Neural cell (in vitro differentiated cells): Measurements from ENCODE around the gene LCOR. TPM values are rescaled to one million over a fixed set of nuclear protein-coding genes. Genes with fewer than 3 reads are reported as not detected.

Source experiments
- H2AFZ ChIP-seq: fragments of 200-600, 300-800 bp; sonication (generic), shearing (Covaris generic); 2 replicates; pipeline ENCODE4 v1.6.0; 2014; ENCODE audit warnings: low read depth, mild to moderate bottlenecking, antibody characterized with exemption, low read length, moderate library complexity
- H3F3A ChIP-seq: fragments of 200-600 bp; shearing (Covaris generic); 2 replicates; pipeline ENCODE4 v1.6.1; 2016; ENCODE audit warnings: mild to moderate bottlenecking, moderate library complexity, mixed read lengths, antibody characterized with exemption, low read length; ENCODE audit not compliant: insufficient read depth, poor library complexity, severe bottlenecking
- H3K27ac ChIP-seq: fragments of 200-600, 300-800 bp; sonication (generic), shearing (Covaris generic); 2 replicates; pipeline ENCODE4 v1.5.1; 2014; ENCODE audit warnings: mild to moderate bottlenecking, low read length, moderate library complexity
- H3K27me3 ChIP-seq: fragments of 300-800, 200-600 bp; sonication (generic), shearing (Covaris generic); 2 replicates; pipeline ENCODE4 v1.6.0; 2014; ENCODE audit warnings: mild to moderate bottlenecking, low read depth, low read length, moderate library complexity; ENCODE audit not compliant: insufficient read depth
- H3K36me3 ChIP-seq: fragments of 300-800, 200-600 bp; sonication (generic), shearing (Covaris generic); 2 replicates; pipeline ENCODE4 v1.5.1; 2014; ENCODE audit warnings: mild to moderate bottlenecking, antibody characterized with exemption, low read length, moderate library complexity; ENCODE audit not compliant: insufficient read depth
- H3K4me2 ChIP-seq: fragments of 300-800, 200-600 bp; sonication (generic), shearing (Covaris generic); 2 replicates; pipeline ENCODE4 v1.6.0; 2014; ENCODE audit warnings: mild to moderate bottlenecking, low read length
- H3K4me3 ChIP-seq: fragments of 300-800, 200-600 bp; sonication (generic), shearing (Covaris generic); 2 replicates; pipeline ENCODE4 v1.5.1; 2014; ENCODE audit warnings: mild to moderate bottlenecking, low read length, moderate library complexity
- H3K79me2 ChIP-seq: fragments of 200-600 bp; shearing (Covaris generic); replicated peaks from 2 replicates; pipeline ENCODE4 v1.6.0; 2014; ENCODE audit warnings: mild to moderate bottlenecking, low read length, moderate library complexity; ENCODE audit not compliant: insufficient read depth
- H3K9ac ChIP-seq: fragments of 300-800, 200-600 bp; sonication (generic), shearing (Covaris generic); 2 replicates; pipeline ENCODE4 v1.6.1; 2016; ENCODE audit warnings: mild to moderate bottlenecking, low read length, mixed read lengths
- H3K9me2 ChIP-seq: fragments of 200-600 bp; shearing (Covaris generic); 2 replicates; pipeline ENCODE4 v1.6.1; 2016; ENCODE audit warnings: mild to moderate bottlenecking, low read length, mixed read lengths; ENCODE audit not compliant: insufficient read depth
- H3K9me3 ChIP-seq: fragments of 200-600, 300-800 bp; sonication (generic), shearing (Covaris generic); 2 replicates; pipeline ENCODE4 v1.6.1; 2016; ENCODE audit warnings: mild to moderate bottlenecking, mixed run types, low read length, moderate library complexity, mixed read lengths
- H4K20me1 ChIP-seq: fragments of 200-600 bp; shearing (Covaris generic); 2 replicates; pipeline ENCODE4 v1.6.1; 2016; ENCODE audit warnings: mild to moderate bottlenecking, mixed run types; ENCODE audit not compliant: insufficient read depth
- EP300 ChIP-seq: fragments of 450-650 bp; conservative IDR thresholded peaks from 2 replicates; pipeline ENCODE4 v1.6.1; 2014; ENCODE audit warnings: antibody characterized with exemption, mild to moderate bottlenecking, moderate library complexity; ENCODE audit not compliant: poor library complexity, severe bottlenecking
- EZH2 ChIP-seq: fragments of 200-600, 300-800 bp; shearing (Covaris generic), sonication (generic); IDR thresholded peaks from 2 replicates; pipeline ENCODE4 v1.6.1; 2014; ENCODE audit warnings: antibody characterized with exemption, low read length, borderline replicate concordance, mild to moderate bottlenecking; ENCODE audit not compliant: insufficient read depth, poor library complexity, severe bottlenecking
- MXI1 ChIP-seq: fragments of 450-650 bp; conservative IDR thresholded peaks from 2 replicates; pipeline ENCODE4 v1.6.1; 2014; ENCODE audit warnings: antibody characterized with exemption, mild to moderate bottlenecking; ENCODE audit not compliant: poor library complexity, severe bottlenecking
- POLR2AphosphoS5 ChIP-seq: IDR thresholded peaks from 2 replicates; pipeline ENCODE4 v1.6.1; 2012
- RAD21 ChIP-seq: fragments of 450-650 bp; conservative IDR thresholded peaks from 2 replicates; pipeline ENCODE4 v1.6.1; 2014; ENCODE audit warnings: antibody characterized with exemption, mild to moderate bottlenecking, moderate library complexity
- SMC3 ChIP-seq: fragments of 450-650 bp; conservative IDR thresholded peaks from 2 replicates; pipeline ENCODE4 v1.6.1; 2014; ENCODE audit warnings: antibody characterized with exemption, mild to moderate bottlenecking, moderate library complexity; ENCODE audit not compliant: poor library complexity
- TAF1 ChIP-seq: IDR thresholded peaks from 2 replicates; pipeline ENCODE4 v1.6.1; 2012; ENCODE audit warnings: low read depth
- polyA plus RNA-seq: library from polyadenylated mRNA; depleted of rRNA; stranded (reverse); fragments of >200 nt; gene quantifications from 2 replicates; pipeline ENCODE4 v1.2.3, GENCODE V29; 2014
- TF ChIP-seq, protein P1 (sequence below): IDR thresholded peaks from 2 replicates; pipeline ENCODE4 v1.6.1; 2012; ENCODE audit warnings: borderline replicate concordance
- TF ChIP-seq, protein P2 (sequence below): fragments of 450-650 bp; IDR thresholded peaks from 2 replicates; pipeline ENCODE4 v1.5.1; 2014; ENCODE audit warnings: antibody characterized with exemption, mild to moderate bottlenecking, moderate library complexity; ENCODE audit not compliant: poor library complexity, severe bottlenecking

Gene LCOR
- polyA plus RNA-seq, 1 donor from 2014 or later = 61.1 TPM

DNA sequence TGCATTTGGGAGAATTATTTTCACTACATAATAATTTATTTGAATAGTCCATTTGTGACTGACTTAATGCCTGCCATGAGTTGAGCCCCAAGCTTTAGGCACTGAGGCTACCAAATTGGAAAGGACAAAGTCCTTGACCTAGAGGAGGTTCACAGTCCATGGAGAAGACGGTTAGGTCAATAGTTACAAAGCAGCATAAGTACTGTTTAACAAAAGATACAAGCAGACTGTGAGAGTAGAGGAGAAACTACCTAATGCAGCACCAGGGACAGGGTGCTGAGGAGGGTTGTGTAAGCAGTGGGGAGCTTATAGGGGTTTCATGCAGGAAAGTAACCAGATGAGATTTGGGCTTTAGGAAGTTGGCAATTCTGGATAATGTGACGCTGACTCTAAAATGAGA, 139.2 kb downstream of the LCOR start:
- Histone ChIP-seq H3K36me3 (peaks cover 5% of the 10 kb centered on the region), H3K27ac (no peak overlapping the region), H3K79me2 (no peaks in the 10 kb centered on the region), H3K9ac (no peak overlapping the region), H3K27me3 (no peaks in the 10 kb centered on the region), H3K4me3 (no peak overlapping the region), H3K9me2 (no peaks in the 10 kb centered on the region), H3F3A (no peaks in the 10 kb centered on the region), H4K20me1 (no peaks in the 10 kb centered on the region), H2AFZ (no peak overlapping the region), H3K4me2 (no peak overlapping the region), H3K9me3 (no peaks in the 10 kb centered on the region)
- TF ChIP-seq EP300 = no peak
- TF ChIP-seq, protein P1, sequence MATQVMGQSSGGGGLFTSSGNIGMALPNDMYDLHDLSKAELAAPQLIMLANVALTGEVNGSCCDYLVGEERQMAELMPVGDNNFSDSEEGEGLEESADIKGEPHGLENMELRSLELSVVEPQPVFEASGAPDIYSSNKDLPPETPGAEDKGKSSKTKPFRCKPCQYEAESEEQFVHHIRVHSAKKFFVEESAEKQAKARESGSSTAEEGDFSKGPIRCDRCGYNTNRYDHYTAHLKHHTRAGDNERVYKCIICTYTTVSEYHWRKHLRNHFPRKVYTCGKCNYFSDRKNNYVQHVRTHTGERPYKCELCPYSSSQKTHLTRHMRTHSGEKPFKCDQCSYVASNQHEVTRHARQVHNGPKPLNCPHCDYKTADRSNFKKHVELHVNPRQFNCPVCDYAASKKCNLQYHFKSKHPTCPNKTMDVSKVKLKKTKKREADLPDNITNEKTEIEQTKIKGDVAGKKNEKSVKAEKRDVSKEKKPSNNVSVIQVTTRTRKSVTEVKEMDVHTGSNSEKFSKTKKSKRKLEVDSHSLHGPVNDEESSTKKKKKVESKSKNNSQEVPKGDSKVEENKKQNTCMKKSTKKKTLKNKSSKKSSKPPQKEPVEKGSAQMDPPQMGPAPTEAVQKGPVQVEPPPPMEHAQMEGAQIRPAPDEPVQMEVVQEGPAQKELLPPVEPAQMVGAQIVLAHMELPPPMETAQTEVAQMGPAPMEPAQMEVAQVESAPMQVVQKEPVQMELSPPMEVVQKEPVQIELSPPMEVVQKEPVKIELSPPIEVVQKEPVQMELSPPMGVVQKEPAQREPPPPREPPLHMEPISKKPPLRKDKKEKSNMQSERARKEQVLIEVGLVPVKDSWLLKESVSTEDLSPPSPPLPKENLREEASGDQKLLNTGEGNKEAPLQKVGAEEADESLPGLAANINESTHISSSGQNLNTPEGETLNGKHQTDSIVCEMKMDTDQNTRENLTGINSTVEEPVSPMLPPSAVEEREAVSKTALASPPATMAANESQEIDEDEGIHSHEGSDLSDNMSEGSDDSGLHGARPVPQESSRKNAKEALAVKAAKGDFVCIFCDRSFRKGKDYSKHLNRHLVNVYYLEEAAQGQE = no peak
- no peak for TF ChIP-seq RAD21
- no peak for TF ChIP-seq TAF1
- TF ChIP-seq EZH2 = no peak
- TF ChIP-seq MXI1 = no peak
- TF ChIP-seq, protein P2, sequence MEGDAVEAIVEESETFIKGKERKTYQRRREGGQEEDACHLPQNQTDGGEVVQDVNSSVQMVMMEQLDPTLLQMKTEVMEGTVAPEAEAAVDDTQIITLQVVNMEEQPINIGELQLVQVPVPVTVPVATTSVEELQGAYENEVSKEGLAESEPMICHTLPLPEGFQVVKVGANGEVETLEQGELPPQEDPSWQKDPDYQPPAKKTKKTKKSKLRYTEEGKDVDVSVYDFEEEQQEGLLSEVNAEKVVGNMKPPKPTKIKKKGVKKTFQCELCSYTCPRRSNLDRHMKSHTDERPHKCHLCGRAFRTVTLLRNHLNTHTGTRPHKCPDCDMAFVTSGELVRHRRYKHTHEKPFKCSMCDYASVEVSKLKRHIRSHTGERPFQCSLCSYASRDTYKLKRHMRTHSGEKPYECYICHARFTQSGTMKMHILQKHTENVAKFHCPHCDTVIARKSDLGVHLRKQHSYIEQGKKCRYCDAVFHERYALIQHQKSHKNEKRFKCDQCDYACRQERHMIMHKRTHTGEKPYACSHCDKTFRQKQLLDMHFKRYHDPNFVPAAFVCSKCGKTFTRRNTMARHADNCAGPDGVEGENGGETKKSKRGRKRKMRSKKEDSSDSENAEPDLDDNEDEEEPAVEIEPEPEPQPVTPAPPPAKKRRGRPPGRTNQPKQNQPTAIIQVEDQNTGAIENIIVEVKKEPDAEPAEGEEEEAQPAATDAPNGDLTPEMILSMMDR = no peak
- no peak for TF ChIP-seq SMC3
- TF ChIP-seq POLR2AphosphoS5 = no peak

DNA sequence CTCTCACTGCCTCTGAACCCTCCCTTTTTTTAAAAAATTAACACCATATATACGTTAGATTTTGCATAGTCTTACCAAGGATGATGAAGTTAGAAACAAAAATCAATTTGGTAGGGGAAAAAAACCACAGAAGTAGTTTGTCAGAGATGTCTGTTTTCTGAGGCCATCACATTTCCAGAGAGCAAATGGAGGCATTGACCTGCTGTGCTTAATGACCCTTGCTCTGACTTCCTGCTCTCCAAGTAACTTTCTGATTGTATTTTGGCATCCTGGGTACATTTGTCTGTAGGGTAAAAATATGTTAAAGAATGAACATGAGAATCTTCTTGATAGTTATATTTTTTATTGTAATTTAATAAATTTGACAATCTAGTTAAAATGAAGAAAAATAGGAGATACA, 140.2 kb downstream of the LCOR start:
- Histone ChIP-seq H3K9ac (no peak overlapping the region), H3K4me2 (no peak overlapping the region), H2AFZ (no peak overlapping the region), H3K27me3 (no peaks in the 10 kb centered on the region), H3F3A (no peaks in the 10 kb centered on the region), H3K36me3 (no peaks in the 10 kb centered on the region), H3K79me2 (no peaks in the 10 kb centered on the region), H3K9me3 (no peaks in the 10 kb centered on the region), H3K4me3 (no peak overlapping the region), H3K27ac (no peak overlapping the region), H4K20me1 (no peaks in the 10 kb centered on the region), H3K9me2 (no peaks in the 10 kb centered on the region)
- TF ChIP-seq, protein P1 = no peak
- TF ChIP-seq, protein P2 = no peak
- no peak for TF ChIP-seq EZH2
- no peak for TF ChIP-seq SMC3
- TF ChIP-seq RAD21 = no peak
- TF ChIP-seq MXI1 = no peak
- no peak for TF ChIP-seq TAF1
- no peak for TF ChIP-seq POLR2AphosphoS5
- TF ChIP-seq EP300 = no peak
